ENCODE measurements around the gene SH3PXD2A. TPM values are rescaled to one million over a fixed set of nuclear protein-coding genes. Genes with fewer than 3 reads are reported as not detected.

The SH3PXD2A gene
- total RNA-seq, 1 donor from 2014 or later = 17.3 TPM

DNA sequence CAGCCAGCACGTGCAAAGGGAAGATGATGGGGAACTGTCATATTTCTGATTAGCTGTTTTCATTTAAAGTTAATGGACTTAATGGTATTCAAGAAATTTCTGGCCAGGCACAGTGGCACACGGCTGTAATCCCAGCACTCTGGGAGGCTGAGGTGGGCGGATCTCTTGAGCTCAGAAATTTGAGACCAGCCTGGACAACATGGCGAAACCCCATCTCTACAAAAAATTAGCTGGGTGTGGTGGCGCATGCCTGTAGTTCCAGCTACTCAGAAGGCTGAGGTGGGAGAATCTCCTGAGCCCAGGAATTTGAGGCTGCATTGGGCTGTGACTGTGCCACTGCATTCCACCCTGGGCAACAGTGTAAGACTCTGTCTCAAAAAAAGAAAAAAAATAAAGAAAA, 43.9 kb upstream of the SH3PXD2A start:
- no peaks in the 10 kb centered on the region for H3K9me3 Mint-ChIP-seq (ENCODE audit: unreplicated experiment)
- Histone ChIP-seq H3K4me2 (ENCODE audit: low read length) (no peak overlapping the region), H3K27ac (ENCODE audit: low read depth, low read length) (no peak overlapping the region), H3K27me3 (ENCODE audit: insufficient read depth, low read length) (no peaks in the 10 kb centered on the region), H3K36me3 (ENCODE audit: insufficient read depth, low read length) (peaks cover 12% of the 10 kb centered on the region), H3K9me3 (ENCODE audit: insufficient read depth, low read depth, low read length) (no peaks in the 10 kb centered on the region), H3K4me1 (ENCODE audit: insufficient read depth, low read length) (peaks cover 20% of the 10 kb centered on the region), H4K20me1 (ENCODE audit: insufficient read depth, low read length) (no peaks in the 10 kb centered on the region), H3K4me3 (ENCODE audit: insufficient read depth, low read depth, low read length) (no peak overlapping the region), H2AFZ (ENCODE audit: low read depth, low read length) (no peak overlapping the region), H3K9ac (ENCODE audit: low read length) (no peak overlapping the region), H3K79me2 (ENCODE audit: insufficient read depth, low read length) (no peaks in the 10 kb centered on the region)
- H3K4me3 Mint-ChIP-seq (ENCODE audit: unreplicated experiment) = no peak overlapping the region
- no peak for DNase-seq (ENCODE audit: low read depth)
- no peaks in the 10 kb centered on the region for H3K27me3 Mint-ChIP-seq (ENCODE audit: low read depth, unreplicated experiment)
- FAIRE-seq = no peak
- peaks cover 2% of the 10 kb centered on the region for H3K36me3 Mint-ChIP-seq (ENCODE audit: low read depth, unreplicated experiment)
- no peak overlapping the region for H3K27ac Mint-ChIP-seq (ENCODE audit: unreplicated experiment)
- H3K4me1 Mint-ChIP-seq (ENCODE audit: low read depth, unreplicated experiment) = peaks cover 14% of the 10 kb centered on the region
- no peak for TF ChIP-seq EZH2 (IDR thresholded peaks at IDR 0.05; ENCODE audit: insufficient read depth, low read length)
- TF ChIP-seq, protein P1, sequence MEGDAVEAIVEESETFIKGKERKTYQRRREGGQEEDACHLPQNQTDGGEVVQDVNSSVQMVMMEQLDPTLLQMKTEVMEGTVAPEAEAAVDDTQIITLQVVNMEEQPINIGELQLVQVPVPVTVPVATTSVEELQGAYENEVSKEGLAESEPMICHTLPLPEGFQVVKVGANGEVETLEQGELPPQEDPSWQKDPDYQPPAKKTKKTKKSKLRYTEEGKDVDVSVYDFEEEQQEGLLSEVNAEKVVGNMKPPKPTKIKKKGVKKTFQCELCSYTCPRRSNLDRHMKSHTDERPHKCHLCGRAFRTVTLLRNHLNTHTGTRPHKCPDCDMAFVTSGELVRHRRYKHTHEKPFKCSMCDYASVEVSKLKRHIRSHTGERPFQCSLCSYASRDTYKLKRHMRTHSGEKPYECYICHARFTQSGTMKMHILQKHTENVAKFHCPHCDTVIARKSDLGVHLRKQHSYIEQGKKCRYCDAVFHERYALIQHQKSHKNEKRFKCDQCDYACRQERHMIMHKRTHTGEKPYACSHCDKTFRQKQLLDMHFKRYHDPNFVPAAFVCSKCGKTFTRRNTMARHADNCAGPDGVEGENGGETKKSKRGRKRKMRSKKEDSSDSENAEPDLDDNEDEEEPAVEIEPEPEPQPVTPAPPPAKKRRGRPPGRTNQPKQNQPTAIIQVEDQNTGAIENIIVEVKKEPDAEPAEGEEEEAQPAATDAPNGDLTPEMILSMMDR (IDR thresholded peaks at IDR 0.05; ENCODE audit: insufficient read depth, low read depth, low read length) = no peak

DNA sequence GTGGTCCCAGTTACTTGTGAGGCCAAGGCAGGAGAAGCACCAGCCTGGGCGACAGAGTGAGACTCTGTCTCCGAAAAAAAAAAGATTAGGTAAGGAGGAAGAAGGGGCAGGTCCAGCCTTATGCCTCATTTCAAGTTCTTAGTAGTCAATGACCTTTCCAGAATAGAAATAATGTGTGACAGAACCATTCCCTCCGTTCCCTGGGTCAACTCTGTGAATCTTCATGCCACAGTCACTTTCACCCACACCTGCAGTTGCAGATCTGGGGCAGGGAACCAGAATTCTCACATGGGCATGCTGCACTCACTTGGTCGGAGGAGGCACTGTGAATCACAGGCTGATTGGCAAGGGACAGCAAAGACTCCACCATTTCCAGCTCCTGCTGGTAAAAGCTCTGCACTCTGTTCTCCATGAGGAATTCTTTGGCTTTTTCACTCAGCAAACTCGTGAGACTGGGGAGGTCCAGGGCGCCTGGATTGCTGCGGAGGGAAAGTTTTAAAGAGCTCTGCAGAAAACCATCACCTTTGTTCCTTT, 41.9 kb upstream of the SH3PXD2A start:
- no peak overlapping the region for H3K9ac ChIP-seq (ENCODE audit: low read length)
- FAIRE-seq (no peak), DNase-seq (ENCODE audit: low read depth) (no peak)
- H3K4me3 ChIP-seq (ENCODE audit: insufficient read depth, low read depth, low read length) = no peak overlapping the region
- Mint-ChIP-seq H3K27ac (ENCODE audit: unreplicated experiment) (no peak overlapping the region), H3K36me3 (ENCODE audit: low read depth, unreplicated experiment) (peaks cover 5% of the 10 kb centered on the region), H3K27me3 (ENCODE audit: low read depth, unreplicated experiment) (no peaks in the 10 kb centered on the region), H3K4me1 (ENCODE audit: low read depth, unreplicated experiment) (peaks cover 18% of the 10 kb centered on the region), H3K4me3 (ENCODE audit: unreplicated experiment) (no peak overlapping the region), H3K9me3 (ENCODE audit: unreplicated experiment) (no peaks in the 10 kb centered on the region)
- no peaks in the 10 kb centered on the region for H3K79me2 ChIP-seq (ENCODE audit: insufficient read depth, low read length)
- H3K36me3 ChIP-seq (ENCODE audit: insufficient read depth, low read length) = peaks cover 9% of the 10 kb centered on the region
- no peak for TF ChIP-seq EZH2 (IDR thresholded peaks at IDR 0.05; ENCODE audit: insufficient read depth, low read length)
- TF ChIP-seq, protein P1 (IDR thresholded peaks at IDR 0.05; ENCODE audit: insufficient read depth, low read depth, low read length) = no peak
- H3K27me3 ChIP-seq (ENCODE audit: insufficient read depth, low read length) = no peaks in the 10 kb centered on the region
- H4K20me1 ChIP-seq (ENCODE audit: insufficient read depth, low read length) = no peaks in the 10 kb centered on the region
- H3K27ac ChIP-seq (ENCODE audit: low read depth, low read length) = no peak overlapping the region
- H3K4me2 ChIP-seq (ENCODE audit: low read length) = no peak overlapping the region
- no peak overlapping the region for H2AFZ ChIP-seq (ENCODE audit: low read depth, low read length)
- H3K4me1 ChIP-seq (ENCODE audit: insufficient read depth, low read length) = peaks cover 20% of the 10 kb centered on the region
- no peaks in the 10 kb centered on the region for H3K9me3 ChIP-seq (ENCODE audit: insufficient read depth, low read depth, low read length)

DNA sequence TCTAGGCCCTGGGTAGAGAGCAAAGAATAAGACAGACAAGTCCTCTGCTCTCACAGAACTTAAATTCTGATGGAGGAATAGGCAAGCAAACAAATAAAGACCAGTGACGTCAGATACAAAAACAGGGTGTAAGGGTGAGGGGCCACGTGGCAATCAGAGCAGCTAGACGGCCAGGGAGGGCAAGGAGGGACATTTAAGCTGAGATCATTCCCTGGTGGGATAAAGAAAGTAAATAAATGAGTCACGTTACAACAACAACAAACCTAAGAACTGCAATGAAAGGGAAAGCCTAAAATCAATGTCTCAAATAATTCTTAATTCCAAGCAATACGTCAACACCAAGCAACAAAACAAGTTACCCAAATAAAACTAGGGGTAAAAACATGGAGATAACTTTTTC, 40.8 kb upstream of the SH3PXD2A start:
- FAIRE-seq (no peak), DNase-seq (ENCODE audit: low read depth) (no peak)
- H3K4me1 ChIP-seq (ENCODE audit: insufficient read depth, low read length) = peaks cover 20% of the 10 kb centered on the region
- peaks cover 14% of the 10 kb centered on the region for H3K36me3 ChIP-seq (ENCODE audit: insufficient read depth, low read length)
- no peaks in the 10 kb centered on the region for H3K9me3 Mint-ChIP-seq (ENCODE audit: unreplicated experiment)
- no peak overlapping the region for H3K4me3 ChIP-seq (ENCODE audit: insufficient read depth, low read depth, low read length)
- H3K4me3 Mint-ChIP-seq (ENCODE audit: unreplicated experiment) = no peak overlapping the region
- no peak overlapping the region for H2AFZ ChIP-seq (ENCODE audit: low read depth, low read length)
- no peaks in the 10 kb centered on the region for H3K79me2 ChIP-seq (ENCODE audit: insufficient read depth, low read length)
- H3K27me3 ChIP-seq (ENCODE audit: insufficient read depth, low read length) = no peaks in the 10 kb centered on the region
- H3K9ac ChIP-seq (ENCODE audit: low read length) = no peak overlapping the region
- H3K27ac ChIP-seq (ENCODE audit: low read depth, low read length) = peak overlapping the region; percentile 48
- H3K27ac Mint-ChIP-seq (ENCODE audit: unreplicated experiment) = no peak overlapping the region
- H3K36me3 Mint-ChIP-seq (ENCODE audit: low read depth, unreplicated experiment) = peaks cover 7% of the 10 kb centered on the region
- H3K27me3 Mint-ChIP-seq (ENCODE audit: low read depth, unreplicated experiment) = no peaks in the 10 kb centered on the region
- no peaks in the 10 kb centered on the region for H4K20me1 ChIP-seq (ENCODE audit: insufficient read depth, low read length)
- H3K9me3 ChIP-seq (ENCODE audit: insufficient read depth, low read depth, low read length) = no peaks in the 10 kb centered on the region
- peaks cover 18% of the 10 kb centered on the region for H3K4me1 Mint-ChIP-seq (ENCODE audit: low read depth, unreplicated experiment)
- TF ChIP-seq EZH2 (IDR thresholded peaks at IDR 0.05; ENCODE audit: insufficient read depth, low read length) = no peak
- TF ChIP-seq, protein P1 (IDR thresholded peaks at IDR 0.05; ENCODE audit: insufficient read depth, low read depth, low read length) = no peak
- peak overlapping the region; percentile 59 for H3K4me2 ChIP-seq (ENCODE audit: low read length)
